Activated T-helper 1 cell treated with anti-CD3 and anti-CD28 coated beads, Interleukin-2, amount 50 U/mL, for 16 hours (primary cell): Measurements from ENCODE around the gene SSBP4.
"Not testable (repeated sequence)": the region's sequence is repeated elsewhere in the genome, so short reads cannot be mapped to it uniquely, and the experiment has no call there.

Source experiments
- DNase-seq, 2 donors: peaks; one replicate each; pipeline ENCODE4 v3.0.0-alpha.2; 2020; ENCODE audit warnings: low read depth in 1 of 2, low spot score in 1 of 2

The SSBP4 gene

GRCh38 chr19:18393836-18394235, 25.4 kb upstream of the SSBP4 start:
- DNase-seq: no peak

GRCh38 chr19:18396471-18397241, 22.5 kb upstream of the SSBP4 start:
- DNase-seq: no peak

GRCh38 chr19:18397242-18398202, 21.7 kb upstream of the SSBP4 start, which contains the start of gene LRRC25:
Gene LRRC25 (minus strand): TSS chr19:18397622. CDS start chr19:18396963, 659 bp downstream.
- DNase-seq: no peak

GRCh38 chr19:18399008-18399407, 20.2 kb upstream of the SSBP4 start:
- DNase-seq: no peak

GRCh38 chr19:18401580-18402112, 17.6 kb upstream of the SSBP4 start:
- DNase-seq: no peak

GRCh38 chr19:18402455-18403248, 16.5 kb upstream of the SSBP4 start:
- not testable (repeated sequence) for DNase-seq

GRCh38 chr19:18405754-18406153, 13.4 kb upstream of the SSBP4 start:
- DNase-seq: not testable (repeated sequence)

DNA sequence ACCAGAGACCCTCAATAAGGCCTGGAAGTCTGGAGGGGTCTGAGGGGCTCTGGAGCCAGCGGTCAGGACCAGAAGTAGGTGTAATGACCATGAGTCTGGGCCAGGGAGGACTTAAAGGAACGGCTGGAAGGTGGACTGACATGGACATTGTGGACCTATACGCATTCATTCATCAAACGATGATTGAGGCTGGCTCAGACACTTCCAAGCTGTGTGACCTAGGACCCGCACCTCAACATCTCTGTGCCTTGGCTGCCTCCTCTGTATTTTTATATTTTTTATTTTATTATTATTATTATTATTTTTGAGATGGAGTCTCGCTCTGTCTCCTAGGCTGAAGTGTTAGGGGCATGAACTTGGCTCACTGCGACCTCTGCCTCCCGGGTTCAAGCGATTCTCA, 12.4 kb upstream of the SSBP4 start:
- DNase-seq: no peak

DNA sequence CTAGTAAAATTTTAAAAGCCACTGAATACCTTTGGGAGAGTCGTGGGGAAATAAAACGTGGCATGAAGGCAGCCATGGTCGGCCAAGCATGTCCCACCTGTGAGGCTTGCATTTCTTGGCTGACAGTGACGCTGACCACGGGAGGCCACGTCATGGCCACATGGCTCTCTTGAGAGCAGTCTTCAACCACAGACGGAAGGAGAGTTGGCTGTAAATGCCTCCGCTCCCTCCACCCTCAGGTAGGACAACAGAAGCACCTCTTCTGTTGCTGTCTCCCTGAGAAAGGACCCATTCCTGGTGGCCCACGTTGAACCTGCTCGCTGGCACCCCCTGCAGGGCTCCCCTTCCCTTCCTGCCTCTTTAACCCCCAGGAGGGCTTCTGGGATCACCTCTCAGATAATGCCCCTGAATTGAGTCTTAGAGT, 11.1 kb upstream of the SSBP4 start:
- DNase-seq: no peak

- no peak for DNase-seq
Observed at GRCh38 chr19:18412610-18413239, 6.5 kb upstream of the SSBP4 start.

DNA sequence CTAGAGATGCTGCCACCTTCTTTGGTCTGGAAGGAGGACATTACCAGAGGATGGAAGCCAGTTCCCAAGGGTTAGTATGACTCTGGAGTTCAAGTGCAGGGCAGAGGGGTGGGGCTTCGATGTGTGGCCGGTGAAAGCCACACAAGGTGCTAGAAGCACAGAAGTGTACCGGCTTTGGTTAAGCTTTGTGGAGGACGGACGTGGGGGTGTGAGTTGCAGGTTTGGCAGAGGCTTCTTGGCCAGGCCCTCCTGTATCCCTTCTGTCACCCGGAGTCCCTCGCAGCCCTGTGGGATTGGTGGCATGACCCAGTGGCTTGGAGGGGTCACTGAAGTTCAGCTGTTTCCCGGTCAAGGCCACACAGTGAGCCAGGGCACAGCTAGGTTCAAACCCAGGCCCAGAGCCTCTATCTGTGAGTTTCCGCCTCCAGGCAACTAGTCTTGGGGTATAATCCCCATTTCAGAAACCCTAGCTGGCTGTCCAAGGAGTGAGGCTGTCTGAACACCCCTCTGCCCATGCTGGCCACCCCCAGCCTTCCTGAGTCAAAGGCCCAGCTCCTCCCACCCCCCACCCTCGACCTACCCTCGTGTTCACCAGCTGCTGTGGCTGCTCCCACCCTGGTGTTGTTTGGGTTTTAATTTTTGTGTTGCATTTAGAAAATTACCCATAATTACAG, 4.6 kb upstream of the SSBP4 start:
- no peak for DNase-seq

GRCh38 chr19:18415178-18415867, 3.9 kb upstream of the SSBP4 start:
- DNase-seq: no peak

GRCh38 chr19:18416778-18417249, 2.4 kb upstream of the SSBP4 start:
- peak in 1 of 2 donors; percentile 48 for DNase-seq

DNA sequence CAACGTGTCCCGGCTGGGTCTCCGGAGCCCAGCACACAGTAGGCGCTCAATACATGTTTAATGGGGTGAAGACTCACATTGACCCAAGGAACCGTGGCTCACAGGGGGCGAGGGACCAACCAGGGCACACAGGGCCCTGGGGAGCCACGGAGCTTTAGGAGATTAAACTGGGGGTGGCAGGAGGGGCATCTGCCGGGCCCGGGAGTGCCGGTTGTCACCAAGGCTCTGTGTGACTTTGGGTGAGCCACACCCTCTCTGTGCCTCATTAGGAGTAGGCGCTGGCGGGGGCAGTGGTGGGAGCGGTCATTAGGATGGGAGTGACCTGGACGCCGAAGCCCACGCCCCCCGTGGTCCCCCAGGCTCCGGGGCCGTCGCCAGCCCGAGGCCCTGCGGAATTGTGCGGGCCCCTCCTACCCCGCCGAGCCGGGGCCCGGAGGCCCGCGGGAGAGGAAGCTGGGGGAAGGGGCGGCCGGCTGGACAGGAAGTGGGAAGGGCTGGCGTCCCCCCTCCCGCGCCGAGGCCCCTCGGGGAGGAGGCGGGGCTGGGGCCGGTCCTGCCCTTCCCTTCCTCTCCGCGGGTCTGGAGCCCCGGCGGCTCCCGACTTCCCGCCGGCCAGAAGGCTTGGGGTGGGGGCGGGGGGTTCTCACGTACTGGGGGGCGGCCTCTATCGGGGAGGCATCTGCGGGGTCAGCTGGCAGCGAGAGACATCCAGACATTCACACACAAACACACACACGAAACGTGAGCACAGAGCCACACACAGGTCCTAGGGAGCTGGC, 1.8 kb upstream of the SSBP4 start:
- DNase-seq: no peak

DNA sequence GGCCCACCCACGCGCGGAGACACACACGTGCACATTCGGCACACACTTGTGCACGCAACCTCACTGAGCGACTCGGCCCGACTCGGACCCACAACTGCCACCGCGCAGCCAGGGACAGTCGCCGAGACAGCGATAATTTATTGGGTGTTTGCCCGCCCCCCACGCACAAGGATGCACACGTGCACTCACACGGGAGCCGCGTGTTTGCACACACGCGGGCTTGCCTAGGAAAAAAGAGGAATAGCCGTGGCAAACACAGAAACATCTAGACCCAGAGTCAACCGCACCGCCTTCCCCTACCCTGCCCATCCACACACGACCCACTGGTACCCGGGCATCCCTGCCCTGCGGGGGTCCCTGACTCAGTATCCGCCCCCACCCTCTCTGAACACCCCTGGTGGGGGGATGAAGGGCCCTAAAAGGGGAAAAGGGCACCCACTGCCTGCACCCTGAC, 1.1 kb upstream of the SSBP4 start:
- DNase-seq: no peak

GRCh38 chr19:18418483-18419194, 559 bp upstream of the SSBP4 start:
- DNase-seq: no peak

GRCh38 chr19:18419699-18420460, 682 bp downstream of the SSBP4 start:
- no peak for DNase-seq
